ENCODE measurements around the gene SLC25A25. TPM values are rescaled to one million over a fixed set of nuclear protein-coding genes. Genes with fewer than 3 reads are reported as not detected.

Gene SLC25A25
- total and polyA plus RNA-seq, 9 of the 15 experiments (the other 6 are each of a cell fraction or from before 2014, with no cell fraction given), result 0.07 to 35.9 (median 23.2) TPM

GRCh38 chr9:128138001-128138400 is 70.0 kb downstream of the SLC25A25 start (continued):
- no peak for TF ChIP-seq PRDM10 (IDR thresholded peaks at IDR 0.05; ENCODE audit: partially characterized antibody)
- TF ChIP-seq NRF1 (conservative IDR thresholded peaks at IDR 0.05 in 1 of 2, IDR thresholded peaks at IDR 0.05 in 1 of 2), result no peak
- no peak for TF ChIP-seq LEF1 (IDR thresholded peaks at IDR 0.05)
- no peak for TF ChIP-seq KDM4B (IDR thresholded peaks at IDR 0.05; ENCODE audit: borderline replicate concordance in 2 of 2, low read depth in 1 of 2)

- ChIA-PET POLR2A (no interaction called here), CTCF (ENCODE audit: low intra/inter-chr PET ratio) (no interaction called here)
- in situ Hi-C loops (cut with MboI) (no loop called here), intact Hi-C loops (cut with micrococcal nuclease) (no loop called here)
- no peak for ATAC-seq
- no peak for FAIRE-seq
- Histone ChIP-seq H3K79me2 (ENCODE audit: control insufficient read depth, insufficient read depth, low read length) (no peaks in the 10 kb centered on the region), H3K36me3 (ENCODE audit: control insufficient read depth, insufficient read depth, low read length) (no peaks in the 10 kb centered on the region), H4K20me1 (replicated peaks; ENCODE audit: control insufficient read depth, insufficient read depth, low read length) (no peaks in the 10 kb centered on the region), H3K9ac (ENCODE audit: insufficient read depth in 1 of 2, low read depth in 2 of 2, low read length in 2 of 2) (no peak overlapping the region), H3K4me3 (no peak overlapping the region), H3K9me1 (ENCODE audit: control insufficient read depth, insufficient read depth, low read length) (no peaks in the 10 kb centered on the region), H3K4me2 (ENCODE audit: insufficient read depth, low read length) (no peak overlapping the region), H2AFZ (ENCODE audit: low read depth, low read length) (no peak overlapping the region), H3K4me1 (replicated peaks in 1 of 2; ENCODE audit: control insufficient read depth in 2 of 2, insufficient read depth in 2 of 2, low read length in 2 of 2) (peaks cover 25 to 33% of the 10 kb centered on the region in 2 experiments), H3K27me3 (ENCODE audit: control insufficient read depth in 2 of 2, insufficient read depth in 2 of 2, low read length in 2 of 2) (no peaks in the 10 kb centered on the region), H3K9me3 (replicated peaks; ENCODE audit: control insufficient read depth, insufficient read depth, low read depth, low read length) (no peaks in the 10 kb centered on the region), H3K27ac (ENCODE audit: extremely low read depth, low read depth, low read length) (no peak overlapping the region)
- DNase-seq (ENCODE audit: extremely low read depth in 1 of 4, low spot score in 3 of 4), result no peak
- WGBS (ENCODE audit: insufficient coverage, low coverage, missing lambda C conversion rate), result 83% methylated on average over 5 of the region's 16 CpGs
- BruUV-seq (replicated peaks), result no TSS peak
- TF ChIP-seq SAFB2 (IDR thresholded peaks at IDR 0.05; ENCODE audit: borderline replicate concordance, low read depth, low read length, severe bottlenecking), result no peak
- TF ChIP-seq TARDBP (IDR thresholded peaks at IDR 0.05), result no peak
- no peak for TF ChIP-seq ZNF699 (CRISPR knock-in tag; IDR thresholded peaks at IDR 0.05; ENCODE audit: insufficient replicate concordance)
- no peak for TF ChIP-seq ELK3 (CRISPR knock-in tag; IDR thresholded peaks at IDR 0.05)
- TF ChIP-seq MEF2A (IDR thresholded peaks at IDR 0.05; ENCODE audit: control insufficient read depth, low read depth, low read length), result no peak
- no peak for TF ChIP-seq NCOA1 (IDR thresholded peaks at IDR 0.05; ENCODE audit: low read depth)
- TF ChIP-seq ZNF3 (CRISPR knock-in tag; IDR thresholded peaks at IDR 0.05), result no peak
- TF ChIP-seq RHOXF2B (CRISPR knock-in tag; conservative IDR thresholded peaks at IDR 0.05), result no peak
- no peak for TF ChIP-seq HIVEP1 (CRISPR knock-in tag; IDR thresholded peaks at IDR 0.05)
- TF ChIP-seq HLTF (IDR thresholded peaks at IDR 0.05), result no peak
- no peak for TF ChIP-seq ZNF764 (CRISPR knock-in tag; IDR thresholded peaks at IDR 0.05; ENCODE audit: low read depth)
- no peak for TF ChIP-seq ZBTB8A (IDR thresholded peaks at IDR 0.05; ENCODE audit: partially characterized antibody)
- no peak for TF ChIP-seq ZNF263 (CRISPR knock-in tag; IDR thresholded peaks at IDR 0.05; ENCODE audit: borderline replicate concordance)
- no peak for TF ChIP-seq ZNF175 (CRISPR knock-in tag; IDR thresholded peaks at IDR 0.05; ENCODE audit: low read depth)
- no peak for TF ChIP-seq WHSC1 (IDR thresholded peaks at IDR 0.05; ENCODE audit: low read length)
- no peak for TF ChIP-seq HMG20B (CRISPR knock-in tag; IDR thresholded peaks at IDR 0.05)
These were observed 71.6 kb downstream of the SLC25A25 start for GRCh38 chr9:128139621-128140020.
